ENCODE results near the gene CNTNAP2.
"Not testable (repeated sequence)": the region's sequence is repeated elsewhere in the genome, so short reads cannot be mapped to it uniquely, and the experiment has no call there.

CNTNAP2 gene

GRCh38 chr7:147700702-147701101 lies 1584.1 kb downstream of the CNTNAP2 start:
- no peak overlapping the region for H3K4me3 ChIP-seq (ENCODE audit: low read depth, low read length)
- TF ChIP-seq CTCF (IDR thresholded peaks at IDR 0.05; ENCODE audit: control insufficient read depth, extremely low read depth, insufficient read depth) = no peak
- DNase-seq (ENCODE audit: low read depth) = no peak

GRCh38 chr7:147707926-147708325 lies 1591.3 kb downstream of the CNTNAP2 start:
- H3K4me3 ChIP-seq (ENCODE audit: low read depth, low read length) = no peak overlapping the region
- DNase-seq (ENCODE audit: low read depth) = no peak
- no peak for TF ChIP-seq CTCF (IDR thresholded peaks at IDR 0.05; ENCODE audit: control insufficient read depth, extremely low read depth, insufficient read depth)

GRCh38 chr7:147708871-147709270 lies 1592.3 kb downstream of the CNTNAP2 start:
- H3K4me3 ChIP-seq (ENCODE audit: low read depth, low read length) = no peak overlapping the region
- no peak for TF ChIP-seq CTCF (IDR thresholded peaks at IDR 0.05; ENCODE audit: control insufficient read depth, extremely low read depth, insufficient read depth)
- DNase-seq (ENCODE audit: low read depth) = no peak

- H3K4me3 ChIP-seq (ENCODE audit: low read depth, low read length) = no peak overlapping the region
- DNase-seq (ENCODE audit: low read depth) = no peak
Measured at GRCh38 chr7:147711447-147711846, 1594.8 kb downstream of the CNTNAP2 start.

GRCh38 chr7:147721962-147722830 lies 1605.6 kb downstream of the CNTNAP2 start:
- TF ChIP-seq CTCF (IDR thresholded peaks at IDR 0.05; ENCODE audit: control insufficient read depth, extremely low read depth, insufficient read depth) = no peak
- no peak overlapping the region for H3K4me3 ChIP-seq (ENCODE audit: low read depth, low read length)
- DNase-seq (ENCODE audit: low read depth) = no peak

More at GRCh38 chr7:147711447-147711846, 1594.8 kb downstream of the CNTNAP2 start:
- no peak for TF ChIP-seq CTCF (IDR thresholded peaks at IDR 0.05; ENCODE audit: control insufficient read depth, extremely low read depth, insufficient read depth)

- TF ChIP-seq CTCF (IDR thresholded peaks at IDR 0.05; ENCODE audit: control insufficient read depth, extremely low read depth, insufficient read depth) = no peak
- H3K4me3 ChIP-seq (ENCODE audit: low read depth, low read length) = no peak overlapping the region
- no peak for DNase-seq (ENCODE audit: low read depth)
Measured at GRCh38 chr7:147723536-147723935, 1606.9 kb downstream of the CNTNAP2 start.

GRCh38 chr7:147731311-147731710 lies 1614.7 kb downstream of the CNTNAP2 start:
- TF ChIP-seq CTCF (IDR thresholded peaks at IDR 0.05; ENCODE audit: control insufficient read depth, extremely low read depth, insufficient read depth) = no peak
- H3K4me3 ChIP-seq (ENCODE audit: low read depth, low read length) = no peak overlapping the region
- DNase-seq (ENCODE audit: low read depth) = no peak

GRCh38 chr7:147737559-147738214 lies 1621.1 kb downstream of the CNTNAP2 start:
- DNase-seq (ENCODE audit: low read depth); H3K4me3 ChIP-seq (ENCODE audit: low read depth, low read length): not testable (repeated sequence)
